DMS 273 treated with DMSO at 0.1 percent for 48 hours (cell line): ENCODE data around the gene C16orf89.

Experiments
- DNase-seq: peaks from one replicate; lab custom pipeline; 2025; lab: John Stamatoyannopoulos, UW

C16orf89 gene

DNA sequence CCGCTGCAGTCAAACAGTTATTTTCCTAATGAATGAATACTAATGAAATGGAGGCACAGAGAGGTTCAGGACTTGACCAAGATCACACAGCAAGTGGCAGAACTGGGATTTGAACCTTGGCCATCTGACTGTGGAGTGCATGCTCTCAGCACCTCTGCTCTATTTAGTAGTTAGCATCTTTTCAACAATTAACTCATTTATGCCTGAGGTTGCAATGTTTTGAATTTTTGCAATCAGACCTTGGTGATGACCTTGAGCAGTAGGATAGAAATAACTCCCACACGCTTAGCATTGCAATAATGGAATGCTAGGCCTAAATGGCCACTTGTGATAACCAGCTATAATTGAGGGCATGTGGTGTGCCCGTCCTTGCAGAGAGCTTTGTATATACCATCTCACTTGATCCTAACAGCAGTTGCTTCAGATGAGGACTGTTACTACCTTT, 63.0 kb downstream of the C16orf89 start:
- no peak for DNase-seq

DNA sequence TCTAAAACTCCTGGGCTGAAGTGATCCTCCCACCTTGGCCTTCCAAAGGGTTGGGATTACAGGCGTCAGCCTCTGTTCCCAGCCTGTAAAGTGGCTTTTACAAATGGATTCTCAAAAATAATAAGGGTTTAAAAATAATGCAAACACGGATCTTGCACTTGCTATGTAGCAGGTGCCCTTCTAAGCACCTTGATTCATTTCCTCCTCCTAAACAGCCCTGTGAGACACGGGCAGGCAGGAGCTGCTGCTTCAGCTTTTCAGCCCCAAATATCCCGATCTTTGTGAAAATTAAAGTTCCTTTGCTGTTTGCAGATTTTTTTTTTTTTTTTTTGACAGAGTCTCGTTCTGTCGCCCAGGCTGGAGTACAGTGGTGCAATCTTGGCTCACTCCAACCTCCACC, 63.8 kb downstream of the C16orf89 start:
- DNase-seq: no peak

DNA sequence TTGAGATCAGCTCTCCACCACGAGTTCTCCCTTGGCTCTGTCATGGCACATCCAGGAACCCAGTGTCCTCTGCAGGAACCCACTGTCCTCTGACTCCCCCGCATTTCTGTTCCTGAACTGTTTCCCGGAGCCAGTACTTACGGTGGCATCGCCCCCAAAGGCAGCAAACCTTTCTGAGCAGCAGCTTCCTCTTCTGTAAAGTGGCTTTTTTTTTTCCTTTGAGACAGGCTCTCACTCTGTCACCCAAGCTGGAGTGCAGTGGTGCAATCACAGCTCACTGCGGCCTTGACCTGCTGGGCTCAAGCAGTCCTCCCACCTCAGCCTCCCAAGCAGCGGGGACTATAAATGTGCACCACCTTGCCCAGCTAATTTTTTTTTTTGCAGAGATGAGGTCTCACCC, 64.2 kb downstream of the C16orf89 start:
- no peak for DNase-seq

DNA sequence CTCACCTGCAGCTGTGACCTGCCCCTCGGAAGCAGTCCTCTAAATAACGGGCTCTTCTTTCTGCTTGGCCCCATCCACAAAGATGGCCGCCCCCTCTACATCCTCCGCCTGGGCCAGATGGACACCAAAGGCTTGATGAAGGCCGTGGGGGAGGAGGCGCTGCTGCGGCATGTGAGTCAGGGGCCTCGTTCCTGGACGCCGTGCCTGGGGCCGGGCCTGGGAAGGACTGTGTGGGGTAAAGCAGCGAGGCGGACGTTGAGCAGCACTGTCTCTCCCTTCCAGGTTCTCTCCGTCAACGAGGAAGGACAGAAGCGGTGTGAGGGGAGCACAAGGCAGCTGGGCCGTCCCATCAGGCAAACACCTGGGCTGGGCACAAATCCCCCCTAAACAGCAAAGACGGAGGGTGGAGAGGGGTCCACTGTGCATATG, 65.2 kb downstream of the C16orf89 start:
- DNase-seq: no peak

DNA sequence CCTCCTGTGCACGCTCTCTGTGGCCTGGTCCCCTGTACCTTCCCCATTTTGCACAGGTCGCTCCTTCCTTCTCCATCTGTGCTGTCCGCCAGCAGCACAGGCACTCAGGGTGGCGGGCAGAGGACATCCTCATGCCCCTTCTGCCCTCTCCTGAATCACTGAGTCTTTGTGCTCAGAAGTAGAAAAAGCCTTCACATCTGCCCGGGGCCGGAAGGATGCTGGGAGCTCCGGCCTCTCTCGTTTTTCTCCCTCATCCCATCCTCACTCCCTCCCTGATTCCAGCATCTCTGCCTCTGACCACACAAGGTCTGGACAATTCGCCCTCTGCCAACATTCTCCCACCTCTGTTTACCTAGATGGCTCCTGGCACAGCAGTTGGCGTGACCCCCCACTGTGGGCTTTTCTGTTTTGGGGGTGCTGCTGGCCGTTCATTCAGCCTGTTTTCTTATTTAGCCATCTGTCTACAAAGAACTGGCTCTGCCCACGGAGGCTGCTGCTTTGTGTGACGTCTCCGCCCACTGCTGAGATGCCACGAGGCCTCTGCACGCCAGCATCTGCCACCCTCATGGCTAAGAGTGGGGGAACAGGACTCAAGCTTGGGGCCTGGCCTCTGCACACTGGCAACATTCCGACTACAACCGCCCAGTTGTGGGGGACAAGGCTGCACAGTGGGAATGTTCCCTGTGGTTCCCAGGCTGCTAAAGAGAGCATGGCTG, 70.9 kb downstream of the C16orf89 start:
- DNase-seq: no peak
